Immature natural killer cell (primary cell): ENCODE data around the gene GNAL. TPM values are rescaled to one million over a fixed set of nuclear protein-coding genes. Genes with fewer than 3 reads are reported as not detected.
A peak's percentile ranks its signal among the peaks of the same experiment; 100 is the strongest.

Experiments used
- DNase-seq, 3 donors: peaks; one replicate each; pipeline ENCODE4 v3.0.0; 2022; ENCODE audit warnings: mixed read lengths in 1 of 3
- H3K27ac Mint-ChIP-seq, 6 donors: one replicate each; pipeline ENCODE4 v1.8.0; 2020; ENCODE audit warnings: mixed read lengths in 6 of 6, mild to moderate bottlenecking in 5 of 6, inconsistent platforms in 4 of 6, moderate library complexity in 3 of 6
- H3K27me3 Mint-ChIP-seq, 3 donors: one replicate each; pipeline ENCODE4 v1.8.0; 2020 to 2021; ENCODE audit warnings: low read depth in 3 of 3, mild to moderate bottlenecking in 3 of 3, mixed read lengths in 3 of 3, moderate library complexity in 3 of 3, inconsistent platforms in 1 of 3
- H3K36me3 Mint-ChIP-seq, 3 donors: one replicate each; pipeline ENCODE4 v1.8.0; 2020; ENCODE audit warnings: mixed read lengths in 3 of 3, inconsistent platforms in 2 of 3, mild to moderate bottlenecking in 2 of 3
- H3K4me1 Mint-ChIP-seq, 2 donors: one replicate each; pipeline ENCODE4 v1.8.0; 2020; ENCODE audit warnings: inconsistent platforms in 2 of 2, mild to moderate bottlenecking in 2 of 2, mixed read lengths in 2 of 2, moderate library complexity in 1 of 2
- H3K4me3 Mint-ChIP-seq, 5 donors: one replicate each; pipeline ENCODE4 v1.8.0; 2020; ENCODE audit warnings: mild to moderate bottlenecking in 5 of 5, mixed read lengths in 5 of 5, inconsistent platforms in 3 of 5, moderate library complexity in 3 of 5
- H3K9me3 Mint-ChIP-seq, 6 donors: one replicate each; pipeline ENCODE4 v1.8.0; 2020; ENCODE audit warnings: mild to moderate bottlenecking in 6 of 6, mixed read lengths in 6 of 6, inconsistent platforms in 4 of 6, moderate library complexity in 3 of 6
- polyA plus RNA-seq, 3 donors: library from polyadenylated mRNA; unstranded; fragments of 300-500 nt; fragmentation: Illumina TruSeq; gene quantifications; one replicate each; pipeline ENCODE4 v1.2.3, GENCODE V29; 2021

The GNAL gene
- polyA plus RNA-seq, 3 donors from 2014 or later: 4.1 to 4.9 (median 4.2) TPM

DNA sequence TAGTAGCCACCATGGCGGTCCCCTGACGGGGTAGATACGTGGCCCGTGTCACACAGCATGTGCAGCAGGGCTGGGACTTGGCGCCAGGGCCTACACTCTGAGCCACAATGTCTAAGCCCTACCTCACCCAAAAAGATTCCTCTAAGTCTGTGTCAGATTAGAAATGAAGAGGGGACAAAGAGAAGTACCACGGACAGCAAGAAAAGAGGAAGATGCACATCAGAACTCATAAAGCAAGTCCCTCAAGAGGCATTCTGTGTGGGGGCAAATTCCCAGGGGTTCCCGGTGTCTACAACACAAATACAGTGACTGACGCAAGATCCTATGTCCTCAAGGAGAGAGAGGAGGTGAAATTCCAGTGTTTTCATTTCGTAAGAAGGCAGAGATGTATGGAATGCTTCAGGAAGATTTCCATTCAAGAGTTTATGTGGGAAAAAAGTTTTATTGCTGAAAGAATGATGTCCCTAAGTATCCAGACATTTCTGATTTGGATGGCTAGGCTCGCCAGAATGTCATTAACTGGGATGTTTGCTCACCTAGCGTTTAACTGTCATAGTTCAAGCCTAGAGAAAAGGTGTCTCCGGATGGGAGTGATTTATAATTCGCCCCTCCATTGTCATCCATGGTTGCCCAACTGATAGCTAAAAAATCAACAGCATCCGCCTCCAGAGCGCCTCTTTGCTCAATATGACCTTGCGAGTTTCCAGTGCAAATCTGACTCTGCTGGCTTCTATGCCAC is 86.5 kb downstream of the GNAL start:
- H3K4me3 Mint-ChIP-seq: no peak overlapping the region
- peaks cover 0 to 5% (median 0%) of the 10 kb centered on the region in 3 donors for H3K36me3 Mint-ChIP-seq
- H3K27me3 Mint-ChIP-seq: peaks cover 0 to 3% (median 0%) of the 10 kb centered on the region in 3 donors
- DNase-seq: no peak
- H3K9me3 Mint-ChIP-seq: peaks cover 0 to 3% (median 0%) of the 10 kb centered on the region in 6 donors
- H3K4me1 Mint-ChIP-seq: no peaks in the 10 kb centered on the region
- no peak overlapping the region for H3K27ac Mint-ChIP-seq

DNA sequence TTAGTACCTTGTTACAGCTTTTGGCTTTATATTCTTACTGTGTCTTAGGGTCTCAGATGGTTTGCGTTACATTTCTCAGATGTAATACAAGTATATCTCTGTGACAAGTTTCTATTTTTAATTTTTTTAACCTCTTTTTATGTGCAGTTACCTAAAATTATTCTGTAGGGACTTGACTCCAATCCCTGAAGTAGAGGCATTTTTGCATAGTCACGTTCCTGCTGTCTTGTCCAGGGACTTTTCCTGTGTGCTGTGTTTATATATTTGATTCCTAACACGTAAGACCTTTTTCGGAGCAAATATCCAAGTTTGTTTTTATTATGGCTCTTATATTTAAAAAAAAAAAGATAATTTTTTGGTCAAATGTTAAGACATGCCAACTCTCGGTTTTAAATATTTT is 91.0 kb downstream of the GNAL start:
- Mint-ChIP-seq H3K27ac (no peak overlapping the region), H3K4me1 (no peaks in the 10 kb centered on the region), H3K36me3 (peaks cover 0 to 5% (median 0%) of the 10 kb centered on the region in 3 donors), H3K4me3 (no peak overlapping the region), H3K9me3 (peaks cover 0 to 3% (median 0%) of the 10 kb centered on the region in 6 donors), H3K27me3 (peaks cover 0 to 4% (median 4%) of the 10 kb centered on the region in 3 donors)
- no peak for DNase-seq

DNA sequence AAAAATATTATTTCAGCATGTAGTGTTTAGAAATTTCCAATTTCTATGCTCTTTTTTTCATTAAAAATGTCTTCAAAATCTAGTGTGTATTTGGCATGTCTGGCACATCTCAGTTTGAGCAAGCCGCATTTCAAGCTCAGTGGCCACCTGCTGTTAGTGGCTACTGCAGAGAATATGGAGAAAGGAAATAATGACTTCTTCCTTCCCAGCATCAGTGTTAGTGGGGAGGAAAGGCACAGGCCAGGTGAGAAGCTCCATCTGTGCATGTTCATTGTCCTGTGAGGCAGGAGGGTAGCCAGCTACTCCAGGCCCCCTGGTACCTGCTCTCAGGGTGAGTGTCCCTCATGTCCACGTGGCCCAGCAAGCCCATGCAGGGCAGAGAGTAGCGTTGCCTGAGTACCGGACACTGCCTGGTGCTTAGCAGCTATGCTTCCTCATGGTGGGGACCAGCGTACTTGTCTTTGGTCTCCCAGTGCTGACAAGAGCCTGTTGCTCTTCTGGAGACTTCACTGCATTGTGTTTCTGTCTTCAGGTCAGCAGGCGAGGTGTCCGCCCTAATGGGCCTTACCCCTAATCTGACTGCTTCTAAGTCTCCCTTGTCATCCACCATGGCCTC is 94.8 kb downstream of the GNAL start:
- Mint-ChIP-seq H3K27me3 (peaks cover 0 to 7% (median 4%) of the 10 kb centered on the region in 3 donors), H3K27ac (peak overlapping the region in 1 of 6 donors; percentile 9), H3K36me3 (no peaks in the 10 kb centered on the region), H3K4me3 (no peak overlapping the region), H3K4me1 (no peaks in the 10 kb centered on the region), H3K9me3 (no peaks in the 10 kb centered on the region)
- no peak for DNase-seq

DNA sequence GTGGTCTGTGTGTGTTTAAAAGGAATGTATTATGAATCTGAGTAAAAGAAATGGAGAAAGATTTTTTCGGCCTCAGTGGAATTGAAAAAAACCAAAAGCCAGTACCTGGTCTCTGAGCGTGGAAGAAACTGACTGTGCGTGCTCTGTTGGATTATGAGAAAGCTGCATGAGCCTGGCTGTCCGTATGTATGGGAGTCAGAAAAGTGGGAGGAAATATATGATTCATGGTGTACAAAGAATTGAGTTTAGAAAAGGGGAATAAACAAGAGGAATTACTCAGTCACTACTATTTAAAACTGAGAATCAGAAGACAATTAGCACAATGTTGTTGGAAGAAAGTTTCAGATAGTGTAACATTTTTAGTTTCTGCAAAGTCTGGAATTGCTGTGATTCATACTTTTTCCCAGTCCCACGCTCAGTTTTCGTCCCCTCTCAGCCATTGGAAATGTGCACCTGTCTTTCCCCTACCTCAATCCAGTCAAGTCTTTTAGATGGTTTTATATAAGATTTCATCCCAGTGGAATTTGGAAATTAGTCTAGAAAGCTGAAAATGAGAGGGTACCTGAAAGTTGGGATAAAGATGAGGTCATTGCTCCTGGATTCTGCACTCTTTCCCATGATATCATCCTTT is 95.7 kb downstream of the GNAL start:
- no peak overlapping the region for H3K4me3 Mint-ChIP-seq
- no peaks in the 10 kb centered on the region for H3K36me3 Mint-ChIP-seq
- no peaks in the 10 kb centered on the region for H3K9me3 Mint-ChIP-seq
- peaks cover 3 to 7% (median 4%) of the 10 kb centered on the region in 3 donors for H3K27me3 Mint-ChIP-seq
- H3K4me1 Mint-ChIP-seq: no peaks in the 10 kb centered on the region
- H3K27ac Mint-ChIP-seq: peak overlapping the region in 1 of 6 donors; percentile 31
- no peak for DNase-seq

DNA sequence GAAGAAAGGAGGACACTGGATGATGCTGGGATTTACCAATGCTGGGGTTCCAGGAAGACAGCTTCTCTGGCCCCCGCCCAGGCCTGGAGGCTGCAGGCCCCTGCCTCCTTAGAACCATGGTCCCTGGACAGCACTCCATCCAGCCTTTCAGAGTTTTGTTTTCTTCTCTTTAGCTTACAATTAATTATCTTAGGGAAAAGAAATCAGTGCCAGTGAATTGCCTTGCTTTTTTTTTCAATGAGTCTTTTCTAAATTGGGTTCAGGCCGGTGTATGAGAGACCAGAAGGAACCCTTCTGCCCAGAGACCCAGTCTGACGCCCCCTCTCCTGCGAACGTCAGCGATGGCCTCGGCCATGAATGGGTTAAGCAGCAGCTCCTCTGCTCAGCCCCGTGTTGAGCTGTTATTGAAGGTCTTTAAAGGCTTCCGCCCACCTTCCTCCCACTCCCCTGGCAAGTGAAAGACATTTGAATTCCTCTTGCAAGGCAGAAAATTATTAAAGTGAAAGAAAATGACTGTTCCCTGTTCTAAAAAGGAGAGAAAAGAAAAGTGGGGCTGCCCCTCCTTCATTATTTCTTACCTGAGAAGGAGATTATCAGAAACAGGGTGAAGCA is 96.5 kb downstream of the GNAL start:
- Mint-ChIP-seq H3K4me3 (no peak overlapping the region), H3K27ac (no peak overlapping the region), H3K4me1 (no peaks in the 10 kb centered on the region), H3K9me3 (no peaks in the 10 kb centered on the region), H3K36me3 (no peaks in the 10 kb centered on the region), H3K27me3 (peaks cover 4 to 7% (median 4%) of the 10 kb centered on the region in 3 donors)
- DNase-seq: no peak

DNA sequence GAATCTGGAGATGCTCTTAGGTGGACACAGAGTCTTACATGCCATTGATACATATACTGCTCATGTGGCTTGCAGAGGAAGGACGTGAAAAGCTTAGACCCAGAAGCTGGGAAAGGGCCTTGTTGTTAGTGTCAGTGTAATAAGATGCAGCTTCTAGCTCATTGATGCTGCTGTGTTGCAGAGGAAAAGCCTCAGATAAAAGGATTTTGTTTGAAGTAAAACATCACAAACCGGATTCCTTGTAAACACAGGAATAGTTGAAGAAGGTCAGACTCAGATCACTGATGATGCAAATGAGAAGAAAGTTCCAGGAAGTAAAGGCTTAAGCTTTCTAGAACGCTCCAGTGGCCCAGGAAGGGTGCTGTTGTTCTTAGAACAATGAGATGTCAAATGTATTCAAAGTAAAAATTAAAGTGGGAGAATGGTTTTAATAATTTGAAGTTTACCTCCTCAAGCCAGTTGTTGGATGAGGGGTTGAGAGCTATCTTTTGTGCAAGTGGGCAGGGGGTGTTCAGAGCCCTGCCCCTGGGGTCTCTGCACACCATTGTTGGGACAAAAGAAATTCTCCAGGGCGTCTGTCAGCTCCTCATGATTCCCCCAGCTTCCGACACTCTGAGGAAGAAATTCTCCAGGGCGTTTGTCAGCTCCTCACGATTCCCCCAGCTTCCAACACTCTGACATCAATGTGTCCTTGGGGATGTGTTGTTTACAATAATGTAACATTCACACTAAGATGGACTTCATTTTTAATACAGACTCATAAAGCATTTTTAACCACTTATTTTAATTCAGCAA is 100.8 kb downstream of the GNAL start:
- Mint-ChIP-seq H3K4me3 (no peak overlapping the region), H3K36me3 (no peaks in the 10 kb centered on the region), H3K27ac (no peak overlapping the region), H3K27me3 (peaks cover 3 to 4% (median 3%) of the 10 kb centered on the region in 3 donors), H3K4me1 (peaks cover 0 to 5% of the 10 kb centered on the region in 2 donors), H3K9me3 (peaks cover 0 to 2% (median 0%) of the 10 kb centered on the region in 6 donors)
- no peak for DNase-seq

DNA sequence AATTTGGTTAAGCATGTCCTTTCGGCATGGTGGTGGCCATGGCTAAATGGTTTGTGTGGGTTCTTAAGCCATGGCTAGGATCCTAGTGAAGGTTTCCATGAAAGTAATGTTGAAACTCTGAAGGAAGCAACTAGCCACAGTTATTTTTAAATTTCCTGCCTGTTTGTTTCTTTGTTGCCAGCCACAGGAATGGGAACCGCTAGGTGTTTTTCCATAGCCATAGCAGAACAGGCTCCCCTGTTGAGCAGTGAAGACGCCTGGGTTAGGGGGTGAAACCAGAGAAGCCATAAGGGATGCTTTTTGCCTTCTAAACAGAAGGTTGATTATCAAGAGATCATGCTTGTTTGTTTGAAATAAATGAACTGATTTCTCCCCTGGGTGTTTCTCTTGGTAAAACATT is 102.1 kb downstream of the GNAL start:
- peaks cover 0 to 2% (median 0%) of the 10 kb centered on the region in 6 donors for H3K9me3 Mint-ChIP-seq
- H3K4me3 Mint-ChIP-seq: no peak overlapping the region
- peaks cover 0 to 4% (median 3%) of the 10 kb centered on the region in 3 donors for H3K27me3 Mint-ChIP-seq
- DNase-seq: no peak
- peaks cover 0 to 5% of the 10 kb centered on the region in 2 donors for H3K4me1 Mint-ChIP-seq
- H3K36me3 Mint-ChIP-seq: no peaks in the 10 kb centered on the region
- H3K27ac Mint-ChIP-seq: no peak overlapping the region

DNA sequence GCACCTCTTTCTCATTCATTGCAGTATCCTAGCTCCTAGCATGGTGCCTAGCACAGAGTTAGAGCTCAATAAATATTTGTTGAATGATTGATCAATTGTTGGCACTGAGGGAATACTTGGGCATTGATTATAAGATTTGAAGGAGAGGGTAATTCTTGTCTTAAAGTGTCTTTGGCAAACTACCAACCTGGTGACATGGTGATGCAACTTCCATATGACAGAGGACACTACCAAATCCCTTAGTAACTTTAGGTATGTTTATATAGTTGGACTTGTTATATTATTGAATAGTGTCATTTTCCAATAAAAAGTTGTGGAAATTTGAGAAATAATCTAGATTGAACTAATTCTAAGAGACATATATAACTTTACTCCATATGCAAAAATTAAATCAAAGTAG is 103.6 kb downstream of the GNAL start:
- peaks cover 0 to 4% (median 3%) of the 10 kb centered on the region in 3 donors for H3K27me3 Mint-ChIP-seq
- H3K4me1 Mint-ChIP-seq: peaks cover 0 to 5% of the 10 kb centered on the region in 2 donors
- no peak for DNase-seq
- peaks cover 0 to 2% (median 0%) of the 10 kb centered on the region in 6 donors for H3K9me3 Mint-ChIP-seq
- no peak overlapping the region for H3K27ac Mint-ChIP-seq
- H3K36me3 Mint-ChIP-seq: no peaks in the 10 kb centered on the region
- no peak overlapping the region for H3K4me3 Mint-ChIP-seq

DNA sequence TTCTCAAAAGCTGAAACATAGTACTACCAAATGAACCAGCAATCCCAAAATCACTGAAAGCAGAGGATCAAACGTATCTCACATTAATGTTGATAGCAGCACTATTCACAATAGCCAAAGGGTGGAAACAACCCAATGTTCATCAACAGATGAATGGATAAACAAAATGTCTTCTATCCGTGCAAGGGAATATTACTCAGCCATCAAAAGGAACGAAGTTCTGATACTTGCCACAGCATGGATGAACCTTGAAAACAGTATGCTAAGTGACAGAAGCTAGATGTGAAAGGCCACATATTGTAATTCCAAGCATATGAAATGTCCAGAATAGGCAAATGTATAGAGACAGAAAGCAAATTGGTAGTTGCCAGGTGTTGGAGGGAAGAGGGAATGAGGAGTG is 105.1 kb downstream of the GNAL start:
- Mint-ChIP-seq H3K36me3 (no peaks in the 10 kb centered on the region), H3K4me3 (peak overlapping the region in 1 of 5 donors; percentile 40)

DNA sequence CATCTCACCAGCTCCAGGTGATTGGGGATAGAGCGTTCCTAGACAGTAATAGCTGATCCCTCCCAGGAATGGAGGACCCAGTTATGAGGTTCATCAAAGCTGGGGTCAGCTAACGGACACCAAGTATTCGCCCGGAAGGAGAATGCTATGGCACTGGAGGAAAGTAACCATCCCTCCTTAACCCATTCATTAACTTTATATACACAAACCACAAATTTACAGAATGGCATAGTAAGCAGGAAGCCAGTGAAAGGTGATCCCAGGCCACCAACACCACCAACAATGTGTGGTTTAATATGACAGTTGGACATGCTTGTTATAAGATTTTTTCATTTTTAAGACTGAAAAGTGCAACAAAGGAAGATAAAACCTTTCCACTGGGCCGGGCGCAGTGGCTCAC is 106.9 kb downstream of the GNAL start:
- no peak for DNase-seq
- H3K27me3 Mint-ChIP-seq: peaks cover 0 to 3% (median 2%) of the 10 kb centered on the region in 3 donors
- no peak overlapping the region for H3K27ac Mint-ChIP-seq
- peaks cover 0 to 2% (median 0%) of the 10 kb centered on the region in 6 donors for H3K9me3 Mint-ChIP-seq
- peaks cover 0 to 5% of the 10 kb centered on the region in 2 donors for H3K4me1 Mint-ChIP-seq
- H3K36me3 Mint-ChIP-seq: no peaks in the 10 kb centered on the region
- H3K4me3 Mint-ChIP-seq: no peak overlapping the region

More for the DNA sequence above, 105.1 kb downstream of the GNAL start:
- peaks cover 0 to 5% of the 10 kb centered on the region in 2 donors for H3K4me1 Mint-ChIP-seq
- H3K9me3 Mint-ChIP-seq: peaks cover 0 to 2% (median 0%) of the 10 kb centered on the region in 6 donors
- peaks cover 1 to 4% (median 3%) of the 10 kb centered on the region in 3 donors for H3K27me3 Mint-ChIP-seq
- no peak overlapping the region for H3K27ac Mint-ChIP-seq
- DNase-seq: no peak

DNA sequence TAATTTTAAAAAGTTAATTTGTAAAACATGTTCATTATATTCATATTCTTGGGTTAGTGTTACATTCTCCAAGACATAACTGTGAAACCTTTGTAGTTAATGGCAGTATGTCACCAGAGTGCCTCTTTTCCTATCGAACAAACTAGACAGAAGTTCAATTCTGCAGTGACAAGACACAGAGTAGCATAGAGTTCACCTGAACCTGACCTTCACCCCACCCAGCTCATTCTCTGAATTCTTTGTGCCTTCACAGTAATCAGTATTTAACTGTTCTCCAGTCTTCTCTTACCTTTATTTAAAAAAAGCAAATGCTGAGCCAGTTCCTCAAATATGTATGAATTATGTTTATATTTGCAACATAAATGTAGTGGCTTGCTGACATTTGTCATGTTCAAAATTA is 109.2 kb downstream of the GNAL start:
- no peak overlapping the region for H3K27ac Mint-ChIP-seq
- no peak for DNase-seq
- H3K4me1 Mint-ChIP-seq: peaks cover 0 to 5% of the 10 kb centered on the region in 2 donors

DNA sequence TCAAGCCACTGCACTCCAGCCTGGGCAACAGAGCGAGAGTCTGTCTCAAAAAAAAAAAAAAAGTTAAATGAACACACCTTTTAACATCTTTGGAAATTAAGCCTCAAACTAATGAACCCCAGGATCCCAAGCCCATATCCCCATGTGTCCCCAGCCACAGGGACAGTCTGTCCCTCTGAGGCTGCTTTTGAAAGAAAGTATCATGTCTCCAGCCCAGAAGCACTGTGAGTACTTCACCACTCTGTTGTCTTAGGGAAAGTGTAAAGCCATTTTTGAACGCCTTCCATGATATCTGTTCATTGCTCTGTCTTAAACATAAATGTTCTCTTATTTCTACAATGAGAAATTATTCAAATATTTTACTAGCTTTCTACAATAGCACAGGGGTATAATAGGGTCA is 110.0 kb downstream of the GNAL start:
- peaks cover 0 to 4% (median 2%) of the 10 kb centered on the region in 3 donors for H3K27me3 Mint-ChIP-seq
- no peak for DNase-seq
- H3K36me3 Mint-ChIP-seq: no peaks in the 10 kb centered on the region
- peaks cover 0 to 2% (median 0%) of the 10 kb centered on the region in 6 donors for H3K9me3 Mint-ChIP-seq
- H3K27ac Mint-ChIP-seq: no peak overlapping the region
- no peak overlapping the region for H3K4me3 Mint-ChIP-seq
- peaks cover 0 to 3% of the 10 kb centered on the region in 2 donors for H3K4me1 Mint-ChIP-seq

More for the DNA sequence above, 109.2 kb downstream of the GNAL start:
- Mint-ChIP-seq H3K27me3 (peaks cover 0 to 4% (median 2%) of the 10 kb centered on the region in 3 donors), H3K36me3 (no peaks in the 10 kb centered on the region), H3K4me3 (no peak overlapping the region), H3K9me3 (peaks cover 0 to 4% (median 0%) of the 10 kb centered on the region in 6 donors)
